ENCODE data around the gene S100A14. TPM values are rescaled to one million over a fixed set of nuclear protein-coding genes. Genes with fewer than 3 reads are reported as not detected.
A peak's percentile ranks its signal among the peaks of the same experiment; 100 is the strongest.

S100A14 gene
- total and polyA plus RNA-seq, 2 of the 13 experiments (the other 11 are each of a cell fraction or from before 2014, with no cell fraction given) = 1.4 to 7.7 TPM

- peak; percentile 10; the same call in 1 of the 2 replicates for TF ChIP-seq ZNF580 (CRISPR knock-in tag; IDR thresholded peaks at IDR 0.05; ENCODE audit: borderline replicate concordance, low read depth)
- peak; percentile 65 for TF ChIP-seq ZNF770 (CRISPR knock-in tag; IDR thresholded peaks at IDR 0.05)
- TF ChIP-seq RBFOX2 (IDR thresholded peaks at IDR 0.05; ENCODE audit: low read depth, low read length) = peak; percentile 86
- 0 out of 2 replicates have a peak, but pooled peaks have one; percentile 47 for TF ChIP-seq ZNF704 (CRISPR knock-in tag; IDR thresholded peaks at IDR 0.05; ENCODE audit: borderline replicate concordance)
- TF ChIP-seq ZUFSP (CRISPR knock-in tag; IDR thresholded peaks at IDR 0.05; ENCODE audit: borderline replicate concordance) = no peak
- TF ChIP-seq KDM6A (CRISPR knock-in tag; IDR thresholded peaks at IDR 0.05; ENCODE audit: low read depth) = 0 out of 2 replicates have a peak, but pooled peaks have one; percentile 21
- TF ChIP-seq POLR2A (IDR thresholded peaks at IDR 0.05; ENCODE audit: insufficient read depth in 1 of 2, low read depth in 2 of 2, low read length in 2 of 2) = peak; percentile 18 to 75; a peak in 2 of 4 replicates
- TF ChIP-seq NFKB2 (CRISPR knock-in tag; IDR thresholded peaks at IDR 0.05; ENCODE audit: borderline replicate concordance) = 0 out of 2 replicates have a peak, but pooled peaks have one; percentile 48
- peak; percentile 86 for TF ChIP-seq ZFX (CRISPR knock-in tag; IDR thresholded peaks at IDR 0.05; ENCODE audit: low read depth)
- TF ChIP-seq ZNF792 (CRISPR knock-in tag; IDR thresholded peaks at IDR 0.05) = peak; percentile 86; the same call in 1 of the 2 replicates
- TF ChIP-seq LCORL (IDR thresholded peaks at IDR 0.05) = no peak
- TF ChIP-seq LCORL (CRISPR knock-in tag; IDR thresholded peaks at IDR 0.05) = peak; percentile 64; the same call in 1 of the 2 replicates
- no peak for TF ChIP-seq IKZF1 (IDR thresholded peaks at IDR 0.05)
- TF ChIP-seq ZNF746 (CRISPR knock-in tag; IDR thresholded peaks at IDR 0.05) = peak; percentile 79
- peak; percentile 62; the same call in 1 of the 2 replicates for TF ChIP-seq KDM5B (CRISPR knock-in tag; IDR thresholded peaks at IDR 0.05; ENCODE audit: borderline replicate concordance)
- no peak for TF ChIP-seq RARG (CRISPR knock-in tag; IDR thresholded peaks at IDR 0.05; ENCODE audit: low read depth)
- peak; percentile 20; the same call in 1 of the 2 replicates for TF ChIP-seq GATA4 (IDR thresholded peaks at IDR 0.05; ENCODE audit: borderline replicate concordance, low read depth)
- TF ChIP-seq ZFY (CRISPR knock-in tag; IDR thresholded peaks at IDR 0.05) = peak; percentile 82
- TF ChIP-seq ZNF230 (CRISPR knock-in tag; IDR thresholded peaks at IDR 0.05) = 0 out of 2 replicates have a peak, but pooled peaks have one; percentile 15
Measured at GRCh38 chr1:153612755-153613331, 3.3 kb downstream of the S100A14 start, which contains the start of gene S100A16 (continued).

Data from HepG2 (cell line).